ENCODE results near the gene HPCA. TPM values are rescaled to one million over a fixed set of nuclear protein-coding genes. Genes with fewer than 3 reads are reported as not detected.

Gene HPCA
- total and polyA plus RNA-seq, 3 experiments from 2014 or later: not detected

DNA sequence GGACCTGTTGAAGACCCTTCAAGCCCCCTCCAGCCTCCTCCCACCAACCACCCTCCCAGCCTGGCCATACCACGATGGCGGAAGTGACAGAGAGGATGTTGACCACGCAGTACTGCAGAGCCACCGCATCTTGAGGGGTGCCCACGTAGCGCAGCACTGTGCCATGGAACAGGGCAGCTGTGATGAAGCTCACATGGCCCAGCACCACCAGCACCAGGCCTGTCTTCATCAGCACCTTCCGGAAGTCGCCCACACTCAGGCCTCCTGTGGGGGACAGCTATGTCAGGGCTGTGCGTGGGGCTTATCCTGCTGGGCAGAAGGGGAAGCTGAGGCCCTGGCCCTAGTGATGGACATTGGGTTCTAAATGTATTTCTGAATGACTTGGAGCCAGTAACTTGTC is 11.8 kb downstream of the HPCA start:
- Histone ChIP-seq H3K4me3 (ENCODE audit: low read length) (no peak overlapping the region), H3K27me3 (ENCODE audit: insufficient read depth, low read length, poor library complexity, severe bottlenecking) (peaks cover 45% of the 10 kb centered on the region), H3K36me3 (ENCODE audit: insufficient read depth, low read length) (no peaks in the 10 kb centered on the region), H3K4me1 (ENCODE audit: insufficient read depth, low read length) (peaks cover 7% of the 10 kb centered on the region), H3K9me3 (ENCODE audit: low read length) (no peaks in the 10 kb centered on the region), H3K27ac (ENCODE audit: low read depth, low read length) (no peak overlapping the region)
- CTCF ChIA-PET: interaction anchor here (0.5 to 2.3 kb wide), 3 partner anchors 25 to 109 kb away, joined by 3 to 6 read pairs (median 3); no protein-coding TSS in a partner anchor
- Mint-ChIP-seq H3K36me3 (no peaks in the 10 kb centered on the region), H3K4me1 (peaks cover 5 to 18% (median 11%) of the 10 kb centered on the region in 3 donors), H3K9me3 (peaks cover 0 to 2% (median 0%) of the 10 kb centered on the region in 5 donors), H3K27ac (peak overlapping the region in 1 of 8 donors; percentile 47), H3K4me3 (no peak overlapping the region), H3K27me3 (peaks cover 46 to 69% of the 10 kb centered on the region in 2 donors)
- POLR2A ChIA-PET: interaction anchor here (0.5 kb wide), 1 partner anchor 9 kb away, joined by 8 read pairs; no protein-coding TSS in a partner anchor
- no peak for DNase-seq

DNA sequence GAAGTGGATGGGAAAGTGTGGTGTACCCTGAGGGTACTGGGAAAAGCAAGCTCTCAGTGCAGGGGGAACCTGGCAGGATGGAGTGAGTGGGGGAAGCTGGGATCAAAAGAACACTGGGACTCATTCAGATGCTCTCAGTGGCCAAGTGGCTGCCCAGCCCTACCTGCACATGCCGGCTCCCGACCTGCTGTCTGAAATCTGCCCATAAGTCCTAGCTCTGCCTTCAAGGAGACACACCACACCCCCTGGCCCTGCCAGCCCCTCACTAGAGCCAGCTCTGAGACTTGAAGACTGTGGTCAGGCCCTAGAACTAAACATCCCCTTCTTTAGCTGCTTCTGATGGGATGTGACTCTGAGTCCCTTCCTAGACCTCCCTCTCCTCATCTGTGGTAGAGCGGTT is 12.7 kb downstream of the HPCA start:
- Histone ChIP-seq H3K27me3 (ENCODE audit: insufficient read depth, low read length, poor library complexity, severe bottlenecking) (peaks cover 39% of the 10 kb centered on the region), H3K4me3 (ENCODE audit: low read length) (no peak overlapping the region), H3K9me3 (ENCODE audit: low read length) (no peaks in the 10 kb centered on the region), H3K4me1 (ENCODE audit: insufficient read depth, low read length) (peaks cover 7% of the 10 kb centered on the region), H3K27ac (ENCODE audit: low read depth, low read length) (no peak overlapping the region), H3K36me3 (ENCODE audit: insufficient read depth, low read length) (no peaks in the 10 kb centered on the region)
- Mint-ChIP-seq H3K27ac (peak overlapping the region in 1 of 8 donors; percentile 68), H3K36me3 (no peaks in the 10 kb centered on the region), H3K27me3 (peaks cover 50 to 64% of the 10 kb centered on the region in 2 donors), H3K4me1 (peaks cover 5 to 14% (median 8%) of the 10 kb centered on the region in 3 donors), H3K9me3 (peaks cover 0 to 2% (median 0%) of the 10 kb centered on the region in 5 donors), H3K4me3 (peak overlapping the region in 2 of 7 donors; percentile 24 to 72)
- no peak for DNase-seq
- CTCF ChIA-PET: interaction anchor here (1.5 to 2.3 kb wide), 2 partner anchors 26 to 108 kb away, joined by 3 to 6 read pairs; no protein-coding TSS in a partner anchor
- POLR2A ChIA-PET: no interaction called here

DNA sequence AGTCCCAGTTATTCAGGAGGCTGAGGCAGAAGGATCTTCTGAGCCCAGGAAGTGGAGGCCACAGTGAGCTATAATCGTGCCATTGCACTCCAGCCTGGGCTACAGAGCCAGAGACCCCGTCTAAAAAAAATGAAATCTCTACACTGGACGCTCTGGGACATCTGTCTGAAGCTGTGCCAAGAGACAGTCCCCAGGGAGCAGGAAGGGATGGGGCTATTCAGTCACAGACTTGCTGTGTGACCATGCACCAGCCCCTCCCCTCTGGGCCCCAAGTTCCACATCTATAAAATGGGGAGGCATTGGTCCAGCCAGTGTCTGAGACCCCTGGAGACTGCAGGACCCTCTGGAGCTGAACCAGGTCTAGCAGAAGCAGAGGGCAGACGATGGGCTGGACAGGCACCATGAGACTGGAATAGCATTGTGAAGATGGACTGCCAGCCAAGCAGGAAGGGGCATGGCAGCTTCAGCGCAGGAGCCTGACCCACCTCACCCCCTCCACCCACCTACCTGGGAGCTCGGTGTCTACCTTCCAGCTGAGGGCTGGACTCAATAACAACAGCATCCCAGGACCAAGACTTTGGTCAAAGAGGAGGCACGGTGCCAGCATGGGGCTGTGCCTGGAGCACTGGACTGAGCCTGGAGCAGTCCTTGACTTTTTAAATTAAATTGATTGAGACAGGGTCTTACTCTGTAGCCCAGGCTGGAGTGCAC is 13.4 kb downstream of the HPCA start:
- Histone ChIP-seq H3K36me3 (ENCODE audit: insufficient read depth, low read length) (no peaks in the 10 kb centered on the region), H3K9me3 (ENCODE audit: low read length) (no peaks in the 10 kb centered on the region), H3K27me3 (ENCODE audit: insufficient read depth, low read length, poor library complexity, severe bottlenecking) (peaks cover 34% of the 10 kb centered on the region), H3K4me1 (ENCODE audit: insufficient read depth, low read length) (peaks cover 7% of the 10 kb centered on the region), H3K27ac (ENCODE audit: low read depth, low read length) (no peak overlapping the region), H3K4me3 (ENCODE audit: low read length) (no peak overlapping the region)
- ChIA-PET CTCF (interaction anchor here (2.3 kb wide), 1 partner anchor 27 kb away, joined by 6 read pairs; no protein-coding TSS in a partner anchor), POLR2A (no interaction called here)
- DNase-seq: no peak
- no peaks in the 10 kb centered on the region for H3K36me3 Mint-ChIP-seq
- H3K27me3 Mint-ChIP-seq: peaks cover 50 to 64% of the 10 kb centered on the region in 2 donors
- H3K4me1 Mint-ChIP-seq: peaks cover 5 to 14% (median 8%) of the 10 kb centered on the region in 3 donors
- no peak overlapping the region for H3K27ac Mint-ChIP-seq
- H3K4me3 Mint-ChIP-seq: peak overlapping the region in 3 of 7 donors; percentile 8 to 45 (median 41)
- H3K9me3 Mint-ChIP-seq: peaks cover 0 to 2% (median 0%) of the 10 kb centered on the region in 5 donors

DNA sequence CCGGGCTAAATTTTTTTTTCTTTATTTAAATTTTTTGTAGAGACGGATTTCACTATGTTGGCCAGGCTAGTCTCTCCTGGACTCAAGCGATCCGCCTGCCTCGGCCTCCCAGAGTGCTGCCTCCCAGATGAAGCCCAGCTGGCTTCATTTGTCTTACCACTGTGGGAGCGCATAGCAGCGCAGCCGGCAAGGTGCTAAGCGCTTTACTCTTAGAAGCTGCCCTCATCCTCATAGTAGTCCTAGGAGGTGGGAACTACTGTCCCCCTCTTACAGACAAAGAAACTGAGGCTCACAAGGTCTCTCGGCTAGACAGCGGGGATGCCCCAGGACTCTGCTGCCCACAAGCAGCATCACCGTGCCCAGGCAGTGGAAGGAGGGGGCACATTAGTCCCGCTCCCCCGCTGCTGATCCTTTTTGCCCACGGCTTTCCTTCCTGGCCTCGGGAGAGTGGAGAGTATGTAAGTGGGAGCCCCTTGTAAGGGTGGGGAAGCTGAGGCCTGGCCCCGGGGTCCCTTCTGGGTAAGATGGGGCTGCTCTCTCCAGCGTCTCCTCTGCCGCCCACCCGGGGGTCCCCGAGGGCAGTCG is 14.2 kb downstream of the HPCA start:
- Mint-ChIP-seq H3K36me3 (no peaks in the 10 kb centered on the region), H3K27me3 (peaks cover 50 to 61% of the 10 kb centered on the region in 2 donors), H3K9me3 (peaks cover 0 to 2% (median 0%) of the 10 kb centered on the region in 5 donors), H3K4me1 (peaks cover 5 to 14% (median 8%) of the 10 kb centered on the region in 3 donors), H3K27ac (peak overlapping the region in 1 of 8 donors; percentile 42), H3K4me3 (peak overlapping the region; percentile 62 to 85 (median 74))
- Histone ChIP-seq H3K4me3 (ENCODE audit: low read length) (no peak overlapping the region), H3K36me3 (ENCODE audit: insufficient read depth, low read length) (no peaks in the 10 kb centered on the region), H3K4me1 (ENCODE audit: insufficient read depth, low read length) (peaks cover 7% of the 10 kb centered on the region), H3K27ac (ENCODE audit: low read depth, low read length) (peak overlapping the region; percentile 38), H3K27me3 (ENCODE audit: insufficient read depth, low read length, poor library complexity, severe bottlenecking) (peaks cover 34% of the 10 kb centered on the region), H3K9me3 (ENCODE audit: low read length) (no peaks in the 10 kb centered on the region)
- no peak for DNase-seq
- ChIA-PET POLR2A (no interaction called here), CTCF (interaction anchor here (0.7 to 2.3 kb wide), 2 partner anchors 28 to 188 kb away, joined by 3 to 6 read pairs; no protein-coding TSS in a partner anchor)

DNA sequence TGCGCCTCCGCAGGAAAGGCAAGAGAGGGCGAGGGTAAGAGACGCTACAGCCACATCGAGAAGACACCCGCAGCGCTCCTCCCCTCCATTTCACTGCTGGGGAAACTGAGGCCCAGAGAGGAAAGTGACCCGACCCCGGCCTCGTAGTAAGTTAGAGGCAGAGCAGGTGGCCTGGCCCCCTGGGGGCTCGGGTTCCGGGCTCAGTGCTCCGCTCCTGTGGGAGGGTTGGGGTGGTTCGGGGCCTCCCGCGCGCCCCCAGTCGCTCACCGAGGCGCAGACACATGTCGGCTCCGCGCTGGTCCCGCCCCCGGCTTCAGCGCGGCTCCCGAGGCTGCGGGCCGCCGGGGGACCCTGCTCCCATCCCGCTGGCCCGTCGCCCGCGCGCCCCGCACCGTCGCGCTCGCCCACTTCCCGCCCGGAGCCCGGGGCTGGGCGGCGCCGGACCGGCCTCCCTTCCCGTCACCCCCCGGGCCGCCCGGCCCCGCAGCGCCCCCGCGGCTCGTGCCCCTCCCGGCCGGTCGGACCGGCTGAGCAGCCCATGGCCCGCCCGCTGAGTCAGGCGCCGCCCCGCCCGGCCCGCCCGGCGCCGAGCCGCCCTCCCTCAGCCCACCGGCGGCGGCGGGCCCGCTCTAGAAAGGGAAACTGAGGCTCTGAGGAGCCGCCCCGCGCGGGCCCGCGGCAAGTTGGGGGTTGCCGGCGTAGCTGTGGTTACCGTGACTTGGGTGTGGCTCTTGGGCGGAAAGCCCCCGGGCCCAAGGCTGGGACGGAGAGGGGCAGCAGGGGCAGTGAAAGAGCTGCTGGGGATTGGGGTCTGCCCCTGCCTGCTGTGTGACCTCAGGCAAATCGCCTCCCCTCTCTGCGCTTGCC is 14.9 kb downstream of the HPCA start, which contains the start of gene TMEM54:
TMEM54 (minus strand) TSS at position 434 of the 867 bp plus-strand sequence; CDS start at position 283, 151 bp downstream.
- H3K27me3 ChIP-seq (ENCODE audit: insufficient read depth, low read length, poor library complexity, severe bottlenecking): peaks cover 34% of the 10 kb centered on the region
- no peaks in the 10 kb centered on the region for H3K9me3 ChIP-seq (ENCODE audit: low read length)
- H3K36me3 Mint-ChIP-seq: no peaks in the 10 kb centered on the region
- DNase-seq: peak in 1 of 5 donors; percentile 19
- H3K27me3 Mint-ChIP-seq: peaks cover 49 to 55% of the 10 kb centered on the region in 2 donors
- H3K4me3 ChIP-seq (ENCODE audit: low read length): no peak within 1 kb of the TSS
- no peaks in the 10 kb centered on the region for H3K36me3 ChIP-seq (ENCODE audit: insufficient read depth, low read length)
- H3K4me1 Mint-ChIP-seq: peaks cover 5 to 14% (median 8%) of the 10 kb centered on the region in 3 donors
- H3K4me1 ChIP-seq (ENCODE audit: insufficient read depth, low read length): peaks cover 7% of the 10 kb centered on the region
- CTCF ChIA-PET: interaction anchor here (0.7 kb wide), 1 partner anchor 189 kb away, joined by 3 read pairs; no protein-coding TSS in a partner anchor
- peaks cover 0 to 2% (median 0%) of the 10 kb centered on the region in 5 donors for H3K9me3 Mint-ChIP-seq
- H3K27ac ChIP-seq (ENCODE audit: low read depth, low read length): peak within 1 kb of the TSS; percentile 38
- H3K4me3 Mint-ChIP-seq: peak within 1 kb of the TSS; percentile 74 to 86 (median 79)
- POLR2A ChIA-PET: no interaction called here
- peak within 1 kb of the TSS in 3 of 8 donors; percentile 27 to 65 (median 42) for H3K27ac Mint-ChIP-seq

DNA sequence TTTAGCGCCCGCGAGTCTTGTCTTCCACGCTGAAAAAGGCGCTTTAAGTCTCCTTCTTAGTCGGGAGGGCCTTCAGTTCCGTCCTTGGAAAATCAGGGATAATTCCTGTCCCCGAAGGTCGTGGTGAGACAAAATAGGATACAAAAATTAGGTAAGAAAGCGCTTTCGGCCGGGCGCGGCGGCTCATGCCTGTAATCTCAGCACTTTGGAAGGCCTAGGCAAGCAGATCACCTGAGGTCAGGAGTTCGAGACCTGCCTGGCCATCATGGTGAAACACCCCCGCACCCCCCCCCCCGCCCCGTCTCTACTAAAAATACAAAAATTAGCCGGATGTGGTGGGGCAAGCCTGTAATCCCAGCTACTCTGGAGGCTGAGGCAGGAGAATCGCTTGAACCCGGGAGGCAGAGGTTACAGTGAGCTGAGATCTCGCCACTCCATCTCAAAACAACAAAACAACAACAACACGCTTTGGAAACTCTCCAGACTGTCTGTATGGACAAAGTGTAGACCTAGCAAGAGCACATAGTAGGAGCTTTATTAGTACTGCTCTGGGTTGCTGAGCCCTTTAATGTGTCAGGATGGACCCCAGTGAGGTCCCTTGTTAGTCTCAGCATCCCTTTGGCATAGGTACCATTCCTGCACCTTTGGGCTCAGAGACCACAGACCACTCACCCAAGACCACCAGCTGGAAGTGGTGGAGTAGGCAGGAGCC is 15.7 kb downstream of the HPCA start:
- Mint-ChIP-seq H3K36me3 (no peaks in the 10 kb centered on the region), H3K4me3 (peak overlapping the region; percentile 66 to 86 (median 79)), H3K27me3 (peaks cover 44 to 50% of the 10 kb centered on the region in 2 donors), H3K27ac (peak overlapping the region in 2 of 8 donors; percentile 27 to 65), H3K4me1 (peaks cover 5 to 14% (median 8%) of the 10 kb centered on the region in 3 donors), H3K9me3 (peaks cover 0 to 2% (median 0%) of the 10 kb centered on the region in 5 donors)
- no peak for DNase-seq
- H3K4me1 ChIP-seq (ENCODE audit: insufficient read depth, low read length): peaks cover 7% of the 10 kb centered on the region
- peak overlapping the region; percentile 31 for H3K27ac ChIP-seq (ENCODE audit: low read depth, low read length)
- H3K27me3 ChIP-seq (ENCODE audit: insufficient read depth, low read length, poor library complexity, severe bottlenecking): peaks cover 34% of the 10 kb centered on the region
- ChIA-PET CTCF (no interaction called here), POLR2A (no interaction called here)
- H3K36me3 ChIP-seq (ENCODE audit: insufficient read depth, low read length): no peaks in the 10 kb centered on the region
- no peaks in the 10 kb centered on the region for H3K9me3 ChIP-seq (ENCODE audit: low read length)
- no peak overlapping the region for H3K4me3 ChIP-seq (ENCODE audit: low read length)

DNA sequence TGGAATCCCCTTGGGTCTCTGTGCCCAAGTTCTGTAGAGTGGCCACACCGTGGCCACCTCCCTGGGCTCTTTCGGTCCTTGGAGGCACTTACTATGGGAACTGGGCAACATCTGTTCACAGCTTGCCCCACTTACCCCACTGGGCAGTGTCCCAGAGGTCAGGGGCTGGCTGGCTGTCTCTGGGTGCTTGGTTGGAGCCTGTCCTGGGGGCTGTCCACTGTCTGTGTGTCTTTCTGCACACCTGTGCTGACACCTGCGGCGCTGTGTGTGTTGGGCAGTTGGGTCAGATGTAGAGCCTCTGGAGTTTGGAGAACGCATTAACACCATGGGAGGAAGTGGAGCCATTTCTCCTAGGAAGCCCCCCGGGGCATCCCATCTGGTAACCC is 16.2 kb downstream of the HPCA start:
- H3K4me1 ChIP-seq (ENCODE audit: insufficient read depth, low read length): peaks cover 7% of the 10 kb centered on the region
- Mint-ChIP-seq H3K9me3 (peaks cover 0 to 2% (median 0%) of the 10 kb centered on the region in 5 donors), H3K4me3 (peak overlapping the region; percentile 23 to 80 (median 72)), H3K4me1 (peaks cover 5 to 14% (median 8%) of the 10 kb centered on the region in 3 donors), H3K27me3 (peaks cover 39 to 45% of the 10 kb centered on the region in 2 donors), H3K27ac (no peak overlapping the region), H3K36me3 (no peaks in the 10 kb centered on the region)
- peaks cover 34% of the 10 kb centered on the region for H3K27me3 ChIP-seq (ENCODE audit: insufficient read depth, low read length, poor library complexity, severe bottlenecking)
- H3K9me3 ChIP-seq (ENCODE audit: low read length): no peaks in the 10 kb centered on the region
- no peaks in the 10 kb centered on the region for H3K36me3 ChIP-seq (ENCODE audit: insufficient read depth, low read length)
- ChIA-PET POLR2A (no interaction called here), CTCF (no interaction called here)
- H3K27ac ChIP-seq (ENCODE audit: low read depth, low read length): no peak overlapping the region
- no peak overlapping the region for H3K4me3 ChIP-seq (ENCODE audit: low read length)
- DNase-seq: no peak

Measured in CD8-positive, alpha-beta memory T cell (primary cell).